Measurements from ENCODE around the gene ANTXRL.

DNA sequence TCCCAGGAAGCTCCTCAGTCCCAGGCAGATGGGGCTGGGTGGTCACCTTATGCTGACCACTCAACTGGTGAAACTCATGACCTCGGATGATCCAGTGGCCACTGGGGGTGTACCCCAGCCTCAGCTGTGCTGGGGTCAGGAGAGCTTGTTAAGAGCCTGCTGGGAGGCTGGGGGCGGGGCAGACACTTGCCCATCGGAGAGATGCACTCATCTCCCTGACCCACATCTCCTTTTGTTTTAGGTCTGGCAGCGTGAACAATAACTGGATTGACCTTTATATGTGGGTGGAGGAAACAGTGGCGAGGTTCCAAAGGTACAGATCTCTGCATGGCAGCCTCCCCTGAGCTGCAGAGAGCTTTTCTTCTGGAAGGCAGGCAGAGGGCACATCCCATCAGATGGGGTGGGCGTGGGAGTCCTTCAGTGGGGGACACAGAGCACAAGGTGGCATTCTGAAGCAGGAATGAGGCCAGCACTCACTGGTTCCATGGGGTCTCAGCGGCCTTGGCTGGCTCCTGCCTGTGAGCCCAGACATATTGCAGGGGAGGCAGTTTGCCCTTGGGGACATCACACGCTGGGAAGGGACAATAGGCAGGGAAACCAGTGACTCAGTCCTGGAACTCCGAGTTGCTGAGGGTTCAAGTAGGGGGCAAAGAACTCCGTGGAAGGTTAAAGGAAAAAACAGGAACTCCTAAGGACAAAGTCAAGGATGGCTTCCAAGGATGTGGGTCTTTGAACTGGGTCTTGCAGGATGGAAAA lies 5.2 kb downstream of the ANTXRL start:
- TF ChIP-seq GATA2 (IDR thresholded peaks at IDR 0.05; ENCODE audit: low read depth, low read length) (no peak), GATA3 (IDR thresholded peaks at IDR 0.05; ENCODE audit: low read depth, low read length) (no peak)

Measured in SH-SY5Y (cell line).